ENCODE results near the gene MAMDC4.

- no peak for TF ChIP-seq CTCF (IDR thresholded peaks at IDR 0.05; ENCODE audit: insufficient read depth, low read length)
- TF ChIP-seq, protein P1, sequence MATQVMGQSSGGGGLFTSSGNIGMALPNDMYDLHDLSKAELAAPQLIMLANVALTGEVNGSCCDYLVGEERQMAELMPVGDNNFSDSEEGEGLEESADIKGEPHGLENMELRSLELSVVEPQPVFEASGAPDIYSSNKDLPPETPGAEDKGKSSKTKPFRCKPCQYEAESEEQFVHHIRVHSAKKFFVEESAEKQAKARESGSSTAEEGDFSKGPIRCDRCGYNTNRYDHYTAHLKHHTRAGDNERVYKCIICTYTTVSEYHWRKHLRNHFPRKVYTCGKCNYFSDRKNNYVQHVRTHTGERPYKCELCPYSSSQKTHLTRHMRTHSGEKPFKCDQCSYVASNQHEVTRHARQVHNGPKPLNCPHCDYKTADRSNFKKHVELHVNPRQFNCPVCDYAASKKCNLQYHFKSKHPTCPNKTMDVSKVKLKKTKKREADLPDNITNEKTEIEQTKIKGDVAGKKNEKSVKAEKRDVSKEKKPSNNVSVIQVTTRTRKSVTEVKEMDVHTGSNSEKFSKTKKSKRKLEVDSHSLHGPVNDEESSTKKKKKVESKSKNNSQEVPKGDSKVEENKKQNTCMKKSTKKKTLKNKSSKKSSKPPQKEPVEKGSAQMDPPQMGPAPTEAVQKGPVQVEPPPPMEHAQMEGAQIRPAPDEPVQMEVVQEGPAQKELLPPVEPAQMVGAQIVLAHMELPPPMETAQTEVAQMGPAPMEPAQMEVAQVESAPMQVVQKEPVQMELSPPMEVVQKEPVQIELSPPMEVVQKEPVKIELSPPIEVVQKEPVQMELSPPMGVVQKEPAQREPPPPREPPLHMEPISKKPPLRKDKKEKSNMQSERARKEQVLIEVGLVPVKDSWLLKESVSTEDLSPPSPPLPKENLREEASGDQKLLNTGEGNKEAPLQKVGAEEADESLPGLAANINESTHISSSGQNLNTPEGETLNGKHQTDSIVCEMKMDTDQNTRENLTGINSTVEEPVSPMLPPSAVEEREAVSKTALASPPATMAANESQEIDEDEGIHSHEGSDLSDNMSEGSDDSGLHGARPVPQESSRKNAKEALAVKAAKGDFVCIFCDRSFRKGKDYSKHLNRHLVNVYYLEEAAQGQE (IDR thresholded peaks at IDR 0.05; ENCODE audit: insufficient replicate concordance, low read depth): no peak
Measured at GRCh38 chr9:136828474-136829140, 23.5 kb upstream of the MAMDC4 start.
